ENCODE data around the gene TMEM18.

TMEM18 gene

DNA sequence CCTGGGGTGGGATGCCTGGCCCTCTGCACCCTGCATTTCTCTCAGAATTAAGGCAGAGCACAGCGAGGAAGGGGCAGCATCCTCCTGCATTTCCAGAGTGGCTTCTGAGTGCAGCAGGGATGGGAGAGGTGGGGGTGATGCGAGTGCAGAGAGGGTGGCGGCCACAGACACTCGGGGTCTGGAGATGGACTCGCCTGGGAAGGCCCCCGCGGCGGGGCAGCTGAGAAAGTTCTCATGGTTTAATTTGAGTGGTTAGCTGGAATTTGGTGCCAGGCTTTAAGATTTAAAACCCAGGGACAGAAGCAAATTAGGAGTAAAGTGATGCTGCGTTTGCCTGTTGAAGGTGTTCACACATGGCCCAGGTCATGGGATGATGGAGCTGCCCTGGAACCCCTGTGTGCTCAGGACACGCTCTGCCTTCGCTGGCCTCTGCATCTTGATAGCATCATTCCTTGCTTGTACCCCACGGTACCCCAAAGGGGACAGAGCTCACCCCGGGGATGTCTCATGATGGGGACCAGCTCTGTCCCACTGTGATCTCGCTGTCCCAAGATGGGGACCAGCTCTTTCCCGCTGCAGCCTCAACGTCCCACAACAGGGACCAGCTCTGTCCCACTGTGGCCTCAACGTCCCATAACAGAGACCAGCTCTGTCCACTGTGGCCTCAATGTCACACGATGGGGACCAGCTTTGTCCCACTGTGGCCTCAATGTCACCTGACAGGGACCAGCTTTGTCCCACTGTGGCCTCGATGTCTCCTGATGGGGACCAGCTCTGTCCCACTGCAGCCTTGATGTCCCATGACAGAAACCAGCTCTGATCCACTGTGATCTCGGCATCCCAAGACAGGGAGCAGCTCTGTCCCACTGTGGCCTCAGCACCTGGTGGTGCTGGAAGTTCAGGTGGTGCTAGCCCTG, 27.5 kb downstream of the TMEM18 start:
- no peak overlapping the region for H3K4me3 ChIP-seq (ENCODE audit: low read depth, low read length)
- CTCF ChIA-PET, result interaction anchor here (0.6 to 1.8 kb wide), 3 partner anchors 12 to 568 kb away, joined by 3 to 6 read pairs (median 5); no protein-coding TSS in a partner anchor
- POLR2A ChIA-PET, result no interaction called here
- TF ChIP-seq, protein P1, sequence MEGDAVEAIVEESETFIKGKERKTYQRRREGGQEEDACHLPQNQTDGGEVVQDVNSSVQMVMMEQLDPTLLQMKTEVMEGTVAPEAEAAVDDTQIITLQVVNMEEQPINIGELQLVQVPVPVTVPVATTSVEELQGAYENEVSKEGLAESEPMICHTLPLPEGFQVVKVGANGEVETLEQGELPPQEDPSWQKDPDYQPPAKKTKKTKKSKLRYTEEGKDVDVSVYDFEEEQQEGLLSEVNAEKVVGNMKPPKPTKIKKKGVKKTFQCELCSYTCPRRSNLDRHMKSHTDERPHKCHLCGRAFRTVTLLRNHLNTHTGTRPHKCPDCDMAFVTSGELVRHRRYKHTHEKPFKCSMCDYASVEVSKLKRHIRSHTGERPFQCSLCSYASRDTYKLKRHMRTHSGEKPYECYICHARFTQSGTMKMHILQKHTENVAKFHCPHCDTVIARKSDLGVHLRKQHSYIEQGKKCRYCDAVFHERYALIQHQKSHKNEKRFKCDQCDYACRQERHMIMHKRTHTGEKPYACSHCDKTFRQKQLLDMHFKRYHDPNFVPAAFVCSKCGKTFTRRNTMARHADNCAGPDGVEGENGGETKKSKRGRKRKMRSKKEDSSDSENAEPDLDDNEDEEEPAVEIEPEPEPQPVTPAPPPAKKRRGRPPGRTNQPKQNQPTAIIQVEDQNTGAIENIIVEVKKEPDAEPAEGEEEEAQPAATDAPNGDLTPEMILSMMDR (IDR thresholded peaks at IDR 0.05; ENCODE audit: insufficient read depth, low read length, missing control alignments), result no peak
- no peak for DNase-seq (ENCODE audit: low read depth, low spot score)

DNA sequence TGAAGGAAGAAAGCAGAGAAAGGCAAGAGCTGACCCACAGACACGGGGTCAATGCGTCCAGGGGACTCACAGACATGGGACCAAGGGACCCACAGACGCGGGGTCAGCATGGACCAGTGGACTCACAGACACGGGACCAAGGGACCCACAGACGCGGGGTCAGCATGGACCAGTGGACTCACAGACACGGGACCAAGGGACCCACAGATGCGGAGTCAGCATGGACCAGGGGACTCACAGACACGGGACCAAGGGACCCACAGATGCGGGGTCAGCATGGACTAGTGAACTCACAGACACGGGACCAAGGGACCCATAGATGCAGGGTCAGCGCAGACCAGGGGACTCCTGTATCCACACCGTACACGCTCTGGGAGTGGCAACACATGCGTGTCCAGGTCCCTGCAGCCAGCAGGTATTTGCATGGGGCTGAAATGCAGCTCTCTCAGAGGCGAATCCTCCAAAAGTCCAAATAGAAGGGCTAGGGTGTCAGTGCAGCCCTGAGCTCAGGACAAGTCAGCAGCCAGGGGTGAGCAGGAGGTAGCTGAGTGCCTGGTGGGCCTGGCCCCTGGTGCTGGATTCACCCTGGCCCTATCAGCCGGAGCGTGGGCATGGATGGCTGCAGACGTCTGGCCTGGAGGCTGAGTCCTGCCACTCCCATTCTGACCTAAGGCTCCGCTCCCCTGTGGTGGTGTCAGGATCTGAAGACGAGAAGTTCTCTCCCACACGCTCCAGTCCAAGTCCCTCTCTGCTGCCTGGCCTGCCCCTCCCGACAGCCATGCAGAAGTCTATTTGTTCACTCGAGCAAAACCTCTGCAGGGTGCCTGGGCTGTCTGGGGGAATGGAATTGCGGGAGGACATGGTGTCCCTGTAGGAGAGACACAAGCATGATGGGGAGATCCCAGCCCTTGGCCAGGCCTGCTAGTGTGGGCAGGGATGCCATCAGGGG, 28.5 kb downstream of the TMEM18 start:
- DNase-seq (ENCODE audit: low read depth, low spot score), result no peak
- TF ChIP-seq, protein P1 (IDR thresholded peaks at IDR 0.05; ENCODE audit: insufficient read depth, low read length, missing control alignments), result no peak
- POLR2A ChIA-PET, result no interaction called here
- CTCF ChIA-PET, result interaction anchor here (0.6 to 1.8 kb wide), 3 partner anchors 11 to 569 kb away, joined by 3 to 6 read pairs (median 5); no protein-coding TSS in a partner anchor
- no peak overlapping the region for H3K4me3 ChIP-seq (ENCODE audit: low read depth, low read length)

DNA sequence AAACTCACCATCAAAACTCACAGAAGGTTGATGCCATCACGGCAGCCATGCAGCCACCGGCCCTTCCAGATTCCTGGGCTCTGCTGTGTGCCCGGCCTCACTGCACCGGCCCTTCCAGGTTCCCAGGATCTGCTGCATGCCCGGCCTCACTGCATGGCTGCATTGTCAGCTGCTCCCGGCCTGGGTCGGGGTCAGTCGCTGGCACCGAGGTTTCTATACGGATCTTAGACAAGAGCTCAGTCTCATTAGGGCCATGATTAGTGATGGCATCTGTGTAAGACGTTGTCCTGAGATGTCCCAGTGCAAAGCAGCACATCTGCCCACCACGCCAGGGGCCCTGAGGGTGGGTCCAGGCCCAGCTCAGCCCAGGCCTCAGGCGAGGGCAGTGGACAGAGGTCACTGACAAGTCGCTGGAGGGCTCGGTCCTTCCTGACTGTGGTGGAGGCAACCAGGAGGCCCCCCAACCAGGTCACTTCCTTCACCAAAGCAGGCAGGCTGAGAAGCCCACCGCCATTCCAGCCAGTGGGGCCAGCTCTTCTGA, 29.4 kb downstream of the TMEM18 start:
- ChIA-PET POLR2A (no interaction called here), CTCF (no interaction called here)
- DNase-seq (ENCODE audit: low read depth, low spot score), result no peak
- no peak overlapping the region for H3K4me3 ChIP-seq (ENCODE audit: low read depth, low read length)
- TF ChIP-seq, protein P1 (IDR thresholded peaks at IDR 0.05; ENCODE audit: insufficient read depth, low read length, missing control alignments), result no peak

DNA sequence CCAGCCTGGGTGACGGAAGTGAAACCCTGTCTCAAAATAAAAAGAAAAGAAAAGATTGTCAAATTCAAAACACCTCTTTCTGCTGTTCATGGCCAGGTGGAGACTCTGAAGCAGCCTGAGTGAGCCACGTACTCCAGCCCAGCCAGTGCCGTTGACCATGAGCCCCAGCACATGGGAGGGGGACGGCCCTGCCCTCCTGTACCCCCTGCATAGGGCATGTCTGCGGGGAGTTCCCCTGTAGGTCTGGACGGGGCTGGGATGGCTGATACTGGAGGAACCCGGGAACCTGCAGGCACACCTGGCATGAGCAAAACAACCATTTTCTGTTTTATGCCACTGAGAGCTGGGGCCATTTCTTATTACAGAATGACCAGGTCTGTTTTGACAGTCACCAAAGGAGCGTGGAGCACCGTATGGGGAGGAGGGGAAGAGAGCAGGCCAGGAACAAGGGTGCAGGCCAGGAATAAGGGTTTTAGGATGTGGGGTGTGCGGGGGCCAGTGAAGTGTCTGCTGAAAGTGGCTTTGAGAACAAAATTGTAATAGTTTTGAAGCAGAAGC, 30.1 kb downstream of the TMEM18 start:
- no peak for DNase-seq (ENCODE audit: low read depth, low spot score)
- POLR2A ChIA-PET, result no interaction called here
- CTCF ChIA-PET, result no interaction called here
- no peak overlapping the region for H3K4me3 ChIP-seq (ENCODE audit: low read depth, low read length)
- TF ChIP-seq, protein P1 (IDR thresholded peaks at IDR 0.05; ENCODE audit: insufficient read depth, low read length, missing control alignments), result no peak

DNA sequence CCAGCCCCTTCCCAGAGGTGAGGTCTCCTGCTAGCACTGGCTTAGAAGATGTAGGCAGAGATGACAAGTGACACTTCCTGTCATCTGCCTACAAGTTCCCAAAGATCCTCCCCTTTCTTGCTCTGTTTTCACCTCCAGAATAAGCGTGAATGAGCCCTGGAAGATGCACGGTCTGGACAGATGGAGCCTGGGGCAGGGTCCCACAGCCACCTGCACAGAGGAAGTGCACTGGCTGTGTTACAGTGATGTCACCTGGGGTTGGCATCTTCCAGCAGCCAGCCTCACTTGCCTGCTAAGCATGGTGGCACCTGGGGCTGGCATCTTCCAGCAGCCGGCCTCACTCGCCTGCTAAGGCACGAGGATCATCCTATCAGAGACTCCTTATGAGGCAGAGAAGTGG, 32.3 kb downstream of the TMEM18 start:
- CTCF ChIA-PET, result no interaction called here
- no peak overlapping the region for H3K4me3 ChIP-seq (ENCODE audit: low read depth, low read length)
- POLR2A ChIA-PET, result no interaction called here
- no peak for DNase-seq (ENCODE audit: low read depth, low spot score)
- TF ChIP-seq, protein P1 (IDR thresholded peaks at IDR 0.05; ENCODE audit: insufficient read depth, low read length, missing control alignments), result no peak

All from AG04449 (cell line).